Heart left ventricle (tissue), 16 donors: ENCODE data around the gene DTYMK. TPM values are rescaled to one million over a fixed set of nuclear protein-coding genes. Genes with fewer than 3 reads are reported as not detected.

Experiments
- ATAC-seq, 4 donors: fragments of 200-7000 bp; cut with Tn5 transposase; one replicate each; pipeline ENCODE4 v1.9.1; 2020 to 2022; ENCODE audit warnings: moderate library complexity in 4 of 4, mild to moderate bottlenecking in 3 of 4, moderate number of reproducible peaks in 1 of 4
- DNase-seq, 5 donors: peaks; one replicate each; pipeline ENCODE4 v3.0.0-alpha.2; 2020
- H3K27ac ChIP-seq, 12 donors: fragments of 200-600 bp; sonication (generic) in 4 of 12; one replicate each; pipeline versions ENCODE4 v1.5.0 to v1.8.0; 2016 to 2022; ENCODE audit warnings: mild to moderate bottlenecking in 2 of 12
- H3K27me3 ChIP-seq, 9 donors: fragments of 200-600 bp; sonication (generic) in 2 of 9; one replicate each; pipeline versions ENCODE4 v1.5.1 to v1.8.0; 2016 to 2022; ENCODE audit warnings: mild to moderate bottlenecking in 3 of 9
- H3K36me3 ChIP-seq, 9 donors: fragments of 200-600 bp; sonication (generic) in 2 of 9; one replicate each; pipeline versions ENCODE4 v1.5.0 to v1.8.0; 2018 to 2022; ENCODE audit warnings: mild to moderate bottlenecking in 2 of 9
- H3K4me1 ChIP-seq, 12 donors: fragments of 200-600 bp; sonication (generic) in 4 of 12; one replicate each; pipeline versions ENCODE4 v1.5.0 to v1.8.0; 2016 to 2022; ENCODE audit warnings: mild to moderate bottlenecking in 3 of 12
- H3K4me3 ChIP-seq, 12 donors: fragments of 200-600 bp; sonication (generic) in 4 of 12; one replicate each; pipeline versions ENCODE4 v1.5.0 to v1.8.0; 2017 to 2022; ENCODE audit warnings: mild to moderate bottlenecking in 9 of 12, moderate library complexity in 4 of 12
- H3K9me3 ChIP-seq, 12 donors: fragments of 200-600 bp; sonication (generic) in 4 of 12; one replicate each; pipeline versions ENCODE4 v1.5.0 to v1.8.0; 2016 to 2022; ENCODE audit warnings: mild to moderate bottlenecking in 1 of 12
- POLR2A ChIP-seq, 2 donors: fragments of 450-650 bp; IDR thresholded peaks; one replicate each; pipeline ENCODE4 v1.6.1; 2017; ENCODE audit warnings: antibody characterized with exemption in 2 of 2, mild to moderate bottlenecking in 2 of 2, moderate library complexity in 2 of 2
- WGBS, 4 donors: extraction: QIAGEN DNeasy Blood & Tissue Kit in 2 of 4; methylation state at CpG; one replicate each; pipeline versions ENCODE4 v1.1.5 to v1.1.7; 2013 to 2018; 5-methylcytosine and 5-hydroxymethylcytosine counted together
- intact Hi-C, 10 donors: fragments of 100-400 bp; cut with DNase I; formaldehyde crosslinking; loops; one replicate each; pipeline versions ENCODE4 v1.11.1 to v1.14.2; 2022
- polyA plus RNA-seq, 2 donors: library from polyadenylated mRNA; stranded (reverse); fragments of 200-250 nt; gene quantifications; one replicate each; pipeline ENCODE4 v1.2.3, GENCODE V29; 2013
- total RNA-seq, 9 donors: library from RNA; depleted of rRNA in 2 of 9; stranded (reverse); fragments of >200 nt in 2 of 9; fragmentation: NEBNext Ultra II Directional in 3 of 9; extraction: Animal tissue kit (Norgen Biotek cat#: 25700) in 3 of 9; gene quantifications; one replicate each; pipeline versions ENCODE4 v1.1.0 to v1.2.4, GENCODE V29; 2016 to 2023
- TF ChIP-seq, protein P1 (sequence below), 12 donors: fragments of 200-600 bp; sonication (generic) in 4 of 12; IDR thresholded peaks; one replicate each; pipeline versions ENCODE4 v1.5.0 to v1.8.0; 2018 to 2022; ENCODE audit warnings: antibody characterized with exemption in 12 of 12, mild to moderate bottlenecking in 5 of 12
- donor health status: ischemic (EF 13 %, LVEDD 7.1; RV severe dilation, severe dysfunction).
- donor health status: healthy with polysubstance abuse.
- donor health status: DM: no; HTN: yes; CAD: no.
- donor health status: DM: no; HTN: no; CAD: no.
- donor health status: ischemic (EF 25% LVEDD 6.9; RV normal size, moderate dysfunction).
- donor health status: ischemic (EF 25% LVEDD 5.7; RV mildly dilated, moderate dysfunction).
- donor health status: healthy.
- donor health status: DM: yes; HTN: yes; CAD: no.
- donor health status: ischemic (EF 35%, LVEDD 5.7; RV mildly dilated, moderate dysfunction).
- donor health status: nonischemic (EF 11% LVEDD 7.7; RV severe dilation, severe dysfunction).
- donor health status: DM: yes; HTN: yes; CAD: no.
- donor health status: PGD.
- donor health status: ischemic (EF 29% LVEDD 5.4; RV normal size, mild dysfunction).
- donor health status: nonischemic (EF 23%, LVEDD 6.1; RV moderate dilation, normal function).

DTYMK gene
- total and polyA plus RNA-seq, 11 donors: 7.5 to 21.0 (median 8.9) TPM

DNA sequence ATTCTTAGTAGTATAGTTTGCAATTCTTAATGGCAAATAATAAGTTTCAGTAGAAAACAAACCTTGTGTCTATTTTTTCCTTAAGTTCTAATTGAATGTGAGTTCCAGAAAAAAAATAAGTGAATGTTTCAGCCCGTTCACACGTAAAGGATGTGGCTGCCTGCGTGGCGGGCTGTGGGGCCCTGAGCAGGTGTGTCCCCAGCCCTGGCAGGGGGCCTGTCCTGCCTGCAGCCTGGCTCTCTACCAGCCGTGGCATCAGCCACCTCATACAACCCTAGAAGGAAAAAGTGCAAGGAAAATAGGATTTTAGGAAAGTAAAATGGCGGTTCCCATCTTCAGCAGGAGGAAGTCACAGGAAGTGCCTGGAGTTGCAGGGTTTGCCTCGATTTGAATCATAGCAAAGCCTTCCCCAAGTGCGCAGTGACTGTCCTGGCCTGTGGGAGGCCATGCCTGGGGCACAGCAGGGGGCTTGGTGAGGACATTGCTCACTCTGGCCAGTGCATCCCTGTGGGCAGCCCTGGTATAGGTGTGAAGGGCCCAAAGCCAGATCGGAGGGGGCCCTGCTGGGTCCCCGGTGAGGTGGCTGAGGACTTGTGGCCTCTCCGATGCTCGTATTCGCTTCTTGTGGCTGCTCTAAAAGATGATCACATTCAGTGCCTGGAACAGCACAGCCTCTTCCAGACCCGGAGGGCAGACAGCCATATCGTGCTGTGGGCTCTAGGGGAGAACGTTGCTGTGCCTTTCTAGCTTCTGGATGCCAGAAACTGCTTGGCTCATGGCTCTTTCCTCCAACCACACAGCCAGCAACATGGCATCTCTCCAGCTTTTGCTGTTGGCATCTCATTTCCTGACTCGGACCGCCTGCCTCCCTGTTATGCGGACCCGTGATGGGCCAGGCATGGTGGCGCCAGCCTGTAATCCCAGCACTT lies 12.6 kb downstream of the DTYMK start:
- TF ChIP-seq POLR2A (IDR thresholded peaks at IDR 0.05): no peak
- TF ChIP-seq, protein P1, sequence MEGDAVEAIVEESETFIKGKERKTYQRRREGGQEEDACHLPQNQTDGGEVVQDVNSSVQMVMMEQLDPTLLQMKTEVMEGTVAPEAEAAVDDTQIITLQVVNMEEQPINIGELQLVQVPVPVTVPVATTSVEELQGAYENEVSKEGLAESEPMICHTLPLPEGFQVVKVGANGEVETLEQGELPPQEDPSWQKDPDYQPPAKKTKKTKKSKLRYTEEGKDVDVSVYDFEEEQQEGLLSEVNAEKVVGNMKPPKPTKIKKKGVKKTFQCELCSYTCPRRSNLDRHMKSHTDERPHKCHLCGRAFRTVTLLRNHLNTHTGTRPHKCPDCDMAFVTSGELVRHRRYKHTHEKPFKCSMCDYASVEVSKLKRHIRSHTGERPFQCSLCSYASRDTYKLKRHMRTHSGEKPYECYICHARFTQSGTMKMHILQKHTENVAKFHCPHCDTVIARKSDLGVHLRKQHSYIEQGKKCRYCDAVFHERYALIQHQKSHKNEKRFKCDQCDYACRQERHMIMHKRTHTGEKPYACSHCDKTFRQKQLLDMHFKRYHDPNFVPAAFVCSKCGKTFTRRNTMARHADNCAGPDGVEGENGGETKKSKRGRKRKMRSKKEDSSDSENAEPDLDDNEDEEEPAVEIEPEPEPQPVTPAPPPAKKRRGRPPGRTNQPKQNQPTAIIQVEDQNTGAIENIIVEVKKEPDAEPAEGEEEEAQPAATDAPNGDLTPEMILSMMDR (IDR thresholded peaks at IDR 0.05): no peak
- Histone ChIP-seq H3K36me3 (peaks cover 0 to 84% (median 65%) of the 10 kb centered on the region in 9 donors), H3K4me1 (peaks cover 0 to 6% (median 0%) of the 10 kb centered on the region in 12 donors), H3K27me3 (no peaks in the 10 kb centered on the region), H3K4me3 (no peak overlapping the region), H3K9me3 (no peaks in the 10 kb centered on the region), H3K27ac (peak overlapping the region in 4 of 12 donors; percentile 21 to 32 (median 29))
- intact Hi-C loops: no loop called here
- WGBS, 4 donors: 71 to 74% (median 72%) methylated on average over 20 to 21 of the region's 21 CpGs
- ATAC-seq (peak; percentile 46 to 65 (median 63)), DNase-seq (peak; percentile 32 to 61 (median 45))

DNA sequence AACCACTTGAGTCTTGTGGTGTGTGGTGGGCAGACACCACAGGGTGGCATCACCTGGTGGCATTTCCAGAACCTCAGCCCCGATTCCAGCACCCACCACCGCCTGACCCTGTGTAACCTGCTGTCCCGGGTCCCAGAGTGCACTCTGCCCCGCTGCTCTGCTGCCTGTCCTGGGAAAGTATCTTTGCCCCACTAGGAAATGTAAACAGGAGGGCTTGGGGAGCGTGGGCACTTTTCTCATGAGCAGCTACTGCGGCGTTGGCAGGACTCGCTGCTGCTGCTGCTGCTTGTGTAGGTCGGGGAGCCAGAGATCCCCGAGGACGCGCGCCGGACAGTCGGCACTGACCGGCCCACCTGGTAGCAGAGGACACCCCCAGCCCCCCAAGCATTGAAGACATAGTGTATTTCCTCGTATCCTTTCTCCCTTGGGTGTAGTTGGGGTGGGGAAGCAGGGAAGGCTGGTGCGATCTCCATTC lies 13.4 kb downstream of the DTYMK start:
- DNase-seq: no peak
- no peak overlapping the region for H3K27ac ChIP-seq

DNA sequence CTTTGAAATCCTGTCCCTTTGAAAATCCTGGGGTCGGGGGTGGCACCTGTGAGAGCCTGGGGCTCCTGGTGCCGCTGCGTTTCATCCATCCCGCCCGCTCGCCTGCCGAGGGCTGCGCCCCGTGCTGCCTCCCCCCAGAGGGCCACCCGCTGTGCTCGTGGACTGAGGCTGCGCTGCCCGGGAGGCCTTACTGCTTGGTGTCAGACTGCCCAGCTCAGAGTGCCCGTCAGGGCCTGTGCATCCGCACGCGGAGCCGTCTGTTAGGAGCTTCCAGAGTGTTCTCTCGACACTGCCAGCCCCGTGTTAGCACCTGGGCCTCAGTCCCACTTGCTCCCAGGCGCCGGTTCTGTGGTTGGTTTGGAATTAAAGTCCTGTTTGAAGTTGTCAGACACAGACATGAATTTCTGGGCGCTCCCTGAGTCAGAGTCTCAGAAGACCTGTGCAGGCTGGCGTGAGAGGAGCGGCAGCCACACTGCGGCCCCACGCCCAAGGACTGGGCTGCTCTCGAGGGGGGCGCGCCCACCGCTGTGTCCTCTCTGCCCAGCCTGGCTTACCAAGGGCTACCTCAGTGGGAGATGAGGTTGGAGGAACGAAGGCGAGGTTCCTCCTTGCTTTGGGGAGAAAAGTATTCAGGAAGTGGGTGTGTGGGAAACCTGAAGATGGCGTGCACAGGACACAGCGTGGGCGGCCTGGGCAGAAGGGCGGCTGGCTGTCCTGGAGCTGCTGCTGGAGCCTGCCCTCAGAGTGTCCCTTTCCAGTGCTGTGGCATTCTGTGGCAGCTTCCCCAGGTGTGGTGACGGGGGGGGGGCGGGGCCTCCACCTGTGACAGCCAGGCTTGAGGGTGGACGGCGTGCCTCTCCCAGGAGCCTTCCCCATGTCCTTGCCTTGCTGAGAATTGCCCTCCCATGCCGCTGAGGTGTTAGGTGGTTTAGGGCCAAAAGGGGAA lies 14.1 kb downstream of the DTYMK start:
- ATAC-seq (no peak), DNase-seq (no peak)
- Histone ChIP-seq H3K4me1 (peaks cover 0 to 6% (median 0%) of the 10 kb centered on the region in 12 donors), H3K36me3 (peaks cover 0 to 82% (median 65%) of the 10 kb centered on the region in 9 donors), H3K27ac (no peak overlapping the region), H3K4me3 (no peak overlapping the region), H3K27me3 (no peaks in the 10 kb centered on the region), H3K9me3 (no peaks in the 10 kb centered on the region)
- intact Hi-C loops: no loop called here
- TF ChIP-seq, protein P1 (IDR thresholded peaks at IDR 0.05): no peak
- no peak for TF ChIP-seq POLR2A (IDR thresholded peaks at IDR 0.05)
- 93 to 94% (median 94%) methylated on average over 28 to 42 of the region's 42 CpGs for WGBS, 4 donors

More for the DNA sequence above, 13.4 kb downstream of the DTYMK start:
- H3K9me3 ChIP-seq: no peaks in the 10 kb centered on the region
- intact Hi-C loops: no loop called here
- H3K4me1 ChIP-seq: peaks cover 0 to 6% (median 0%) of the 10 kb centered on the region in 12 donors
- ATAC-seq: no peak
- H3K4me3 ChIP-seq: no peak overlapping the region
- WGBS, 4 donors: 79 to 91% (median 89%) methylated on average over 10 to 18 of the region's 18 CpGs
- H3K27me3 ChIP-seq: no peaks in the 10 kb centered on the region
- H3K36me3 ChIP-seq: peaks cover 0 to 82% (median 65%) of the 10 kb centered on the region in 9 donors
- TF ChIP-seq, protein P1 (IDR thresholded peaks at IDR 0.05): no peak
- TF ChIP-seq POLR2A (IDR thresholded peaks at IDR 0.05): no peak
